Stimulated activated CD4-positive, alpha-beta T cell treated with anti-CD3 and anti-CD28 coated beads, Interleukin-4, amount 100 ng/mL, for 4 hours (primary cell): ENCODE measurements around the gene CENPE.
"Not testable (repeated sequence)": the region's sequence is repeated elsewhere in the genome, so short reads cannot be mapped to it uniquely, and the experiment has no call there.

Source experiments
- DNase-seq, 2 experiments: peaks; one replicate each; pipeline ENCODE4 v3.0.0-alpha.2; 2020

The CENPE gene, protein sequence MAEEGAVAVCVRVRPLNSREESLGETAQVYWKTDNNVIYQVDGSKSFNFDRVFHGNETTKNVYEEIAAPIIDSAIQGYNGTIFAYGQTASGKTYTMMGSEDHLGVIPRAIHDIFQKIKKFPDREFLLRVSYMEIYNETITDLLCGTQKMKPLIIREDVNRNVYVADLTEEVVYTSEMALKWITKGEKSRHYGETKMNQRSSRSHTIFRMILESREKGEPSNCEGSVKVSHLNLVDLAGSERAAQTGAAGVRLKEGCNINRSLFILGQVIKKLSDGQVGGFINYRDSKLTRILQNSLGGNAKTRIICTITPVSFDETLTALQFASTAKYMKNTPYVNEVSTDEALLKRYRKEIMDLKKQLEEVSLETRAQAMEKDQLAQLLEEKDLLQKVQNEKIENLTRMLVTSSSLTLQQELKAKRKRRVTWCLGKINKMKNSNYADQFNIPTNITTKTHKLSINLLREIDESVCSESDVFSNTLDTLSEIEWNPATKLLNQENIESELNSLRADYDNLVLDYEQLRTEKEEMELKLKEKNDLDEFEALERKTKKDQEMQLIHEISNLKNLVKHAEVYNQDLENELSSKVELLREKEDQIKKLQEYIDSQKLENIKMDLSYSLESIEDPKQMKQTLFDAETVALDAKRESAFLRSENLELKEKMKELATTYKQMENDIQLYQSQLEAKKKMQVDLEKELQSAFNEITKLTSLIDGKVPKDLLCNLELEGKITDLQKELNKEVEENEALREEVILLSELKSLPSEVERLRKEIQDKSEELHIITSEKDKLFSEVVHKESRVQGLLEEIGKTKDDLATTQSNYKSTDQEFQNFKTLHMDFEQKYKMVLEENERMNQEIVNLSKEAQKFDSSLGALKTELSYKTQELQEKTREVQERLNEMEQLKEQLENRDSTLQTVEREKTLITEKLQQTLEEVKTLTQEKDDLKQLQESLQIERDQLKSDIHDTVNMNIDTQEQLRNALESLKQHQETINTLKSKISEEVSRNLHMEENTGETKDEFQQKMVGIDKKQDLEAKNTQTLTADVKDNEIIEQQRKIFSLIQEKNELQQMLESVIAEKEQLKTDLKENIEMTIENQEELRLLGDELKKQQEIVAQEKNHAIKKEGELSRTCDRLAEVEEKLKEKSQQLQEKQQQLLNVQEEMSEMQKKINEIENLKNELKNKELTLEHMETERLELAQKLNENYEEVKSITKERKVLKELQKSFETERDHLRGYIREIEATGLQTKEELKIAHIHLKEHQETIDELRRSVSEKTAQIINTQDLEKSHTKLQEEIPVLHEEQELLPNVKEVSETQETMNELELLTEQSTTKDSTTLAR (N-terminal part only)

DNA sequence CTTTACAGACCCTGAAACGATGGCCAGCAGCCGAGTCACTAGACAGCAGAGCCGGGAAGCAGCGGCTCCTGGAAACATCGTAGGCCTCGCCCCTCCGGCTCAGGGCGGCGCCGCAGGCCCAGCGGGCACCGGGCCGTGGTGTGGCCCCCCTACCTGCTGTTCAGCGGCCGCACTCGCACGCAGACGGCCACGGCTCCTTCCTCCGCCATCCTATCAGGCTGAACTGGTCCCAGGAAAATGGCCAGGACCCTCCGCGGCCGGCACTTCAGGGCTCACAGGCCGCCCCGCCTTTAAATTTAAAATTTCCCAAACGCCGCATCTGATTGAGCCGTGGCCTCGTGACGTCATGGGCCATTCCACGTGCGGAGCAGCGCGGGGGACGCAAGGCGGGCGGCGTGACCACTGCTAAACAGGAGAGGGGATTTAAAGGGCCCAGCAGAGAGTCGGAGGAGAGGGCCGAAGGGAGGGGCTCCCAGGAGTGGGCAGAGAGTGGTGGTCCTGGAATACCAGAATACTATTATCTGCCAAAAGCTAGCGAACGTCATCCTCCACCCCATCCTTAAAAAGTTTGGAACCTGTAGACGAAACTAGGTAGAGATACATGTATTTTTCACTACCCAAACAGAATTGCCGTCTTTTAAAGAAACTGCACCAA is at the start of gene CENPE:
Gene CENPE, minus strand, starts transcription at position 233 of the 655 bp plus-strand sequence. Its CDS starts 24 bp downstream, at position 209.
- peak; percentile 73 to 83 for DNase-seq

GRCh38 chr4:103244251-103244650 is 46.1 kb upstream of the CENPE start:
- DNase-seq, result no peak

GRCh38 chr4:103230938-103231337 is 32.8 kb upstream of the CENPE start:
- not testable (repeated sequence) for DNase-seq

- DNase-seq, result not testable (repeated sequence)
Measured at GRCh38 chr4:103223556-103223955, 25.4 kb upstream of the CENPE start.

DNA sequence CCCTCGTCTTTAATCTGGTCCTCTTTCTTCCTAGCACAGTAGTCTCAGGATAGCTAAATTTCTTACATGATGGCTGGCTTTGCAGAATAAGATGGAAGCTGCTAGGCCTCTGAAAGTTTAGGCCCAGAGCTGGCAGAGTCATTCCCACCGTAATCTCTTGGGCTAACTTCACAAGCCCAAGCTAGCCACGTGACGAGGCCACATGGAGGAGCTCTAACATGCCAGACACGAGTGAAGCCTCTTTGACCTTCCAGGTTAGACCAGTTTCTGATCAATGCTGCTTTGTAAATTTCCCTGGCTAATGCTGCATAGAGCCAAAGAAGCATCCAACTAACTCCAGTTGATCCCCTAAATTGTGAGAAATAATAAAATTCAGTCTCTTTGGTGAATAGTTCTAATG is 9.5 kb upstream of the CENPE start:
- DNase-seq, result no peak

DNA sequence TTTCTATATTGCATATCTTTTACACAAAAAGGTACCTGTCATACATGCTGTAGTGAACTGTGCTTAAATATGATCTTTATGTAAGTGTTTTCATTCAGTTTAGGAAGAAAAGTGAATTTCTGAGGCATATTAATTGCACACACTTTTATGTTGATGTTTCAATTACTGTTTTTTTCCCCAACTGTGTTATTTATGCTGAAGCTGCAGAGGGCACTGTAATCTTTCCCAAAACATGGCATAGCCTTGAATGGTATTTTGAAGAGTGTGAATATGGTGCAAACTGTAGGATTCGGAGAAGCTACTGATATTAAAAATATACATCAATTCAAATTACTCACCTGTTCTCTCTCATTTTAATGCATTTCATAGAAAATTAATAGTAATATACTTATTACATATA is 6.0 kb upstream of the CENPE start:
- no peak for DNase-seq

GRCh38 chr4:103201724-103202123 is 3.6 kb upstream of the CENPE start:
- no peak for DNase-seq

DNA sequence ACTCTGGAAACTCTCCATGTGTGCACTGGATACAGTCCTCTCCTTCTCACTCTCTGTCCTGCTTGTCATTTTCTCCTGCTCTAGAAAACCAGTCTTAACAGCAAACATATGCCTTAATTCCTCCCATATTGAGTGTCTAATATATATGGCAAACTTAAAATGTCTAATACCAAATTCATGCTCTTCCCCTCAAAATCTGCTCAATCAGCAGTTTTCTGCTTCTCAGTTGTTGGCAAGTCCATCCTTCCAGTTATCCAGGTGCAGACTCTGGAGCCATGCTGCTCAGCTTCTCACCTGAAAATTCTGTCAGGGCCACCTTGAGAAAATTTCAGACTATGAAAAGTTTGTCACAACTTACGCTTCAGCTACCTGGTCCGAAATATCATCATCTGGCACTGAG is 3.1 kb upstream of the CENPE start:
- DNase-seq, result no peak

DNA sequence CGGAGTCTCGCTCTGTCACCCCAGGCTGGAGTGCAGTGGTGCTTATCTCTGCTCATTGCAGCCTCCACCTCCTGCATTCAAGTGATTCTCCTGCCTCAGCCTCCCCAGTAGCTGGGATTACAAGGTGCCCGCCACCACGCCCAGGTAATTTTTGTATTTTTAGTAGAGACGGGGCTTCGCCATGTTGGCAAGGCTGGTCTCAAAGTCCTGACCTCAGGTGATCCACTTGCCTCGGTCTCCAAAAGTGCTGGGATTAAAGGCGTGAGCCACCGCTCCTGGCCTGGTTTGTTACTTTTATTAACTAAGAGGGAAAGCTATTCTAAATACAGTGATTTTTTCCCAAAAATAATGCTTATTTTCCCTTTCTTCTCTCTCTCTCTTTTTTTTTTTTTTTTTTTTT is 866 bp upstream of the CENPE start:
- no peak for DNase-seq

DNA sequence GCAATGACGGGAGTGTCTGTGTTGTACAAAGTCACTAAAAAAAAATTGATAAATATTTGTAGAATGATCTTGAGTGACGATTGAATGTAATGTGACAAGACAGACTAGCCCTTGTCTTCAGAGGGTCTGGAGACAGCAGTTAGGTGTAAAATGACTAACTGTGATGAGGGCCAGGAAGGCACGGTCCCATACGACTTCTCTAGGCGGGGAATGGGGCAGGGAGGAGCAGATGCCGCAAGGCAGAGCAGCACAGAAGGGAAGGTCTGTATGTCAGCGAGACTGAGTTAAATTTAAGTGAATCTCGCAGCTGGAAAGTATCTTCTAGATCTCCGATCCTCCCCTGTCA is 405 bp downstream of the CENPE start:
- DNase-seq, result no peak

GRCh38 chr4:103193457-103193856 is 4.7 kb downstream of the CENPE start:
- no peak for DNase-seq

DNA sequence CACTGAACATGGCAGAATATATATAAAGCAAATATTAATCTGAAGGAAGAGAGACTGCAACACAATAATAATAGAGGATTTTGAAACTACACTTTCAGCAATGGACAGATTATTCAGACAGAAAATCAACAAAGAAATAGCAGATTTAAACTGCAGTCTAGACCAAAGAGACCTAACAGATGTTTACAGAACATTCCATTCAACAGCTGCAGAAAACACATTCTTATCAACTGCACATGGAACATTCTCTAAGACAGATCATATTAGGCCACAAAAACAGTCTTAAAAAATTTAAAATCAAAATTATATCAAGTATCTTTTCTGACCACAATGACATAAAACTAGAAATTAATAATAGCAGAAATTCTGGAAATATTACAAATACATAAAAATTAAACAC is 27.1 kb downstream of the CENPE start:
- no peak for DNase-seq

GRCh38 chr4:103169750-103170149 is 28.4 kb downstream of the CENPE start:
- DNase-seq, result not testable (repeated sequence)

- no peak for DNase-seq
Measured at GRCh38 chr4:103168993-103169392, 29.1 kb downstream of the CENPE start.

DNA sequence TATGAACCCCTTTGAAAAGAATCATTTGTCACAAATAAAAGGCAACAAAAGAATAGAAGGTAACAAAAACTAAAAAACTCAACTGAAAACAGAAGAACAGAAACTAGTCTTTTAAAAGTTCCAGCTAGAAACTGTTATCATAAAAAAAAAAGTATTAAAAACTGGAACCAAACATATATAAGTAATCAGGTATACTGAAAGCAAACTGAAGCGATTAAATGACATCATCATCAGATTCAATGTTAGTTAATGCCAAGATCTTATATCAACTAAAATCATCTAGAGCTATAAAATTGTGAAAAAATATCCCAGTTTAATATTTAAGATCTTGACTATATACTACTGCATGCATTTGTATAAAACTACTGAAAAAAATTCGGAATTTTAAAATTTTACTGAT is 36.0 kb downstream of the CENPE start:
- no peak for DNase-seq

GRCh38 chr4:103158760-103159159 is 39.4 kb downstream of the CENPE start:
- no peak for DNase-seq

- DNase-seq, result no peak
Measured at GRCh38 chr4:103156106-103156505, 42.0 kb downstream of the CENPE start.

DNA sequence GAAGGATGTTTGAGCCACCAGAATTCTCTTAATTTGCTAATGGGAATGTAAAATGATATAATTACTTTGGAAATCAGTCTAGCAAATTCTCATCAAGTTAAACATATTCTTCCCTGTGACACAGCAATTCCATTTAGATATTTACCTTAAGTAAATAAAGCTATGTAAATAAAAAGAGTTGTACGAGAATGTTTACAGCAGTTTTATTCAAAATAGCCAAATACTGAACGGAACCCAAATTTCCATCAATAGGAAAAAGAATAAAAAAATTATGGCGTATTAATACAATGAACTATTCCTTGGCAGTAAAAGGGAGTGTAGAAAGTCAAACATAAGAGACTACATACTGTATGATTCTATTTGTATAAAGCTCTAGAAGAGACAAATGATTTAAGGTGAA is 45.8 kb downstream of the CENPE start:
- no peak for DNase-seq

DNA sequence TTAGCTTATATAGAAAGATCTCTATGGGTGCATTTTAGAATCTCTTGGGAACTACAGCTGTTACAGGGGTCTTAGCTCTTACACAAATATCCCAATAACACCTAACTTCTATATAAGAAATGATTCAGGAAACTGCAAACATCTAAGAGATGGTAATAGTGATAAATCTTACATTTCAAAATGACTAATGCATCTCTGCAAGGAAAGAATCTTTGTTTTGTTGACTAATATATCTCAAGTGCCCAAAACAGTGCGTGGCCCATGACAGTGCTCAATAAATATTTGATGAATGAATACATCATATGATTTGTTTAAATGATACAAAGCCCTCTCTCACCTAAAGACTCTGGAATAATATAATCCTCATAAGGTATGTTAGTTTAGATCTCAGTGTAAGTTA is 47.5 kb downstream of the CENPE start:
- DNase-seq, result no peak

GRCh38 chr4:103144926-103145325 is 53.2 kb downstream of the CENPE start:
- no peak for DNase-seq

GRCh38 chr4:103137446-103137827 is 60.7 kb downstream of the CENPE start:
- no peak for DNase-seq

- DNase-seq, result no peak
Measured at GRCh38 chr4:103136671-103137445, 61.3 kb downstream of the CENPE start.
